Stomach (tissue), 4 donors: Measurements from ENCODE around the gene ZNF276.

Experiments
- CTCF ChIP-seq, 7 experiments: fragments of 450-650 bp in 4 of 7; fragments of 200-600 bp in 3 of 7; sonication (generic) in 3 of 7; IDR thresholded peaks; one replicate each; pipeline ENCODE4 v1.5.1; 2016 to 2019; ENCODE audit warnings: antibody characterized with exemption in 7 of 7, control low read depth in 2 of 7, mild to moderate bottlenecking in 1 of 7
- EP300 ChIP-seq: sonication (generic); formaldehyde crosslinking; IDR thresholded peaks from one replicate; pipeline ENCODE4 v1.6.1; 2017; ENCODE audit warnings: antibody characterized with exemption
- POLR2A ChIP-seq, 4 donors: fragments of 450-650 bp; IDR thresholded peaks; one replicate each; pipeline ENCODE4 v1.6.1; 2016; ENCODE audit warnings: antibody characterized with exemption in 4 of 4, control low read depth in 2 of 4, mild to moderate bottlenecking in 1 of 4, moderate library complexity in 1 of 4
- POLR2AphosphoS5 ChIP-seq, 3 donors: sonication (generic); formaldehyde crosslinking; IDR thresholded peaks; one replicate each; pipeline ENCODE4 v1.6.1; 2016; ENCODE audit warnings: antibody characterized with exemption in 3 of 3

GRCh38 chr16:89717688-89718505 lies 3.4 kb upstream of the ZNF276 start:
- TF ChIP-seq CTCF (IDR thresholded peaks at IDR 0.05) (no peak), POLR2A (IDR thresholded peaks at IDR 0.05) (no peak), EP300 (no peak), POLR2AphosphoS5 (IDR thresholded peaks at IDR 0.05) (no peak)
